Bronchial epithelial cell (primary cell): Measurements from ENCODE around the gene ELMO1. TPM values are rescaled to one million over a fixed set of nuclear protein-coding genes. Genes with fewer than 3 reads are reported as not detected.
A peak's percentile ranks its signal among the peaks of the same experiment; 100 is the strongest.

Experiments
- DNase-seq: peaks from one replicate; pipeline ENCODE4 v3.0.0-alpha.2; 2010; ENCODE audit warnings: low read depth
- FAIRE-seq: peaks from 2 replicates; lab custom pipeline; 2011; peaks lifted over from hg19 to GRCh38; lab: Jason Lieb, UNC
- H3K27me3 ChIP-seq: 2 replicates; pipeline ENCODE4 v1.5.1; 2011; ENCODE audit warnings: low read length; ENCODE audit not compliant: control insufficient read depth, insufficient read depth
- H3K36me3 ChIP-seq: 2 replicates; pipeline ENCODE4 v1.5.1; 2011; ENCODE audit warnings: low read length; ENCODE audit not compliant: control insufficient read depth, insufficient read depth
- H3K4me3 ChIP-seq: 2 replicates; pipeline ENCODE4 v1.5.1; 2011; ENCODE audit warnings: mild to moderate bottlenecking, low read depth, low read length, control low read depth
- CTCF ChIP-seq: IDR thresholded peaks from 2 replicates; pipeline ENCODE4 v1.5.1; 2011; ENCODE audit warnings: mild to moderate bottlenecking, moderate library complexity, low read length, control low read depth, inconsistent platforms; ENCODE audit not compliant: insufficient read depth, severe bottlenecking
- total RNA-seq: library from RNA; depleted of rRNA; stranded (reverse); fragments of >200 nt; gene quantifications from 2 replicates; pipeline ENCODE4 v1.2.1, GENCODE V29; 2014

The ELMO1 gene
- total RNA-seq, 1 donor from 2014 or later, result under 0.01 TPM

DNA sequence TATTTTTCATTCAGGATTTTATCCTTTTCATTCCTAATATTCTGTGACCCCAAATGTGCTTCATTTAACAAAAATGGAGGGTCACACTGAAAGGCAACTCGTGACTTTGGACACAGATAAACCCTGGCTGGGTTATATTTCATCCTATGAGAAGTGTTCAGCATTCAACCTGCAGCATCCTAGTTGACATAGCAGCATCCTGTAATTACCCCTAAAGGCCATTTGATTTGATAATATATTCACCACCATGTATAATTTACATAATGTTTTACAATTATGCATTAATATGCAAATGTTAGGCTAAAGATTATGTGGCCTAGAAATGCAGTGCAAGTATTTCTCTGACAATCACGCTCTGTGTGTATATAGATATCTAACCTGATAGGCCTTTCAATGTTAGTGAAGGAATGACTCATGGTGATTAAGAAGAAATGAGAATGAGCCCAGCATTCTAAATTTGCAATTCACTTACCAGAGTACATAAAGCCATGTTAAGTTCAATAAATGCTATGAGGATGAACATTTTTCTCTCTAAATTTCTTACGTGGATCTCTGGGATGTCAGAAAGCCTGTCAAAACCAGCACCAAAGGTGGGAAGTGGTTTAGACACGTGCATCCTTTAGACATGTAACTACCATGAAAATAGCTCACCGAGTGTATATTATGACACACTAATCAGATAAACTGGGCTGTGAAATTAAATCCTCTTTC is 386.7 kb downstream of the ELMO1 start:
- TF ChIP-seq CTCF, result no peak
- Histone ChIP-seq H3K36me3 (no peaks in the 10 kb centered on the region), H3K27me3 (no peaks in the 10 kb centered on the region), H3K4me3 (no peak overlapping the region)
- DNase-seq (peak; percentile 26), FAIRE-seq (no peak)

GRCh38 chr7:37056234-37056912 is 392.3 kb downstream of the ELMO1 start:
- Histone ChIP-seq H3K36me3 (no peaks in the 10 kb centered on the region), H3K27me3 (no peaks in the 10 kb centered on the region), H3K4me3 (no peak overlapping the region)
- no peak for DNase-seq
- no peak for FAIRE-seq
- no peak for TF ChIP-seq CTCF

GRCh38 chr7:37054624-37055241 is 393.9 kb downstream of the ELMO1 start:
- no peak overlapping the region for H3K4me3 ChIP-seq
- no peaks in the 10 kb centered on the region for H3K36me3 ChIP-seq
- DNase-seq, result no peak
- TF ChIP-seq CTCF, result no peak
- H3K27me3 ChIP-seq, result no peaks in the 10 kb centered on the region
- FAIRE-seq, result no peak

GRCh38 chr7:37052705-37053104 is 396.0 kb downstream of the ELMO1 start:
- DNase-seq (peak; percentile 42), FAIRE-seq (no peak)
- TF ChIP-seq CTCF, result no peak
- no peaks in the 10 kb centered on the region for H3K36me3 ChIP-seq
- no peak overlapping the region for H3K4me3 ChIP-seq
- H3K27me3 ChIP-seq, result no peaks in the 10 kb centered on the region

- Histone ChIP-seq H3K27me3 (no peaks in the 10 kb centered on the region), H3K4me3 (no peak overlapping the region), H3K36me3 (no peaks in the 10 kb centered on the region)
- no peak for DNase-seq
- FAIRE-seq, result no peak
- no peak for TF ChIP-seq CTCF
Observed at GRCh38 chr7:37050801-37051200, 397.9 kb downstream of the ELMO1 start.
